ENCODE measurements around the gene TSPYL4. TPM values are rescaled to one million over a fixed set of nuclear protein-coding genes. Genes with fewer than 3 reads are reported as not detected.

Gene TSPYL4
- total and polyA plus RNA-seq, 2 of the 8 experiments (the other 6 are each of a cell fraction or from before 2014, with no cell fraction given) = 20.5 to 22.6 TPM

DNA sequence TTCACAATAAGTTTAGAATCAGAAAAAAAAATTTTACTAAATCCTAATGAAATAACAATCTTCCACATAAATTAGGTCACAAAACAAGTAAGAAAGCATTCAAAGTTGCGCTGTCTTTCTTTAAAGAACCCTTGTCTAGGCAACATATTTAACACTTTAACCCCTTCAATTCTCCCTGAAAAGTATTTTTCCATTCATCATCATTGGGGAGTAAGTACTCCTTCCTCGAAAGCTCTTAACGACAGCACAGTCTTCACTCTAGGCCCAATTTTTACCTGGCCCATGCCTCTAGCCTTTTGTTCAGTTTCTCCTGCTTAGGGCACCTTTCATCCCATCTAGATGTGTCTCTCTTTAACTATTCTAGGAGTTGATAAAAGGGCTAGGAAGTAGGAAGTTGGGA is 23.2 kb upstream of the TSPYL4 start:
- no peak overlapping the region for H3K56ac ChIP-seq (replicated peaks; ENCODE audit: insufficient read length, low read depth, low read length)
- no peak overlapping the region for H4K5ac ChIP-seq (ENCODE audit: insufficient read length, low read depth, low read length)
- WGBS, 2 experiments (ENCODE audit: extremely low coverage in 1 of 2, insufficient coverage in 1 of 2, insufficient read length in 1 of 2, insufficient replicate concordance in 2 of 2, low coverage in 1 of 2, low lambda C conversion rate in 2 of 2, missing lambda C conversion rate in 1 of 2) = 73% methylated on average over 3 of the region's 3 CpGs; no CpG with 5 or more reads in 1 of the 2 experiments
- H3K23me2 ChIP-seq (ENCODE audit: low read depth, low read length) = peaks cover 6% of the 10 kb centered on the region
- H3K79me1 ChIP-seq (ENCODE audit: low read depth, low read length) = peaks cover 6% of the 10 kb centered on the region
- no peak overlapping the region for H2BK12ac ChIP-seq (ENCODE audit: low read depth, low read length)
- H3K4me1 ChIP-seq (replicated peaks in 1 of 4; ENCODE audit: control insufficient read depth in 3 of 4, insufficient read depth in 4 of 4, low read length in 3 of 4) = peaks cover 3 to 12% (median 12%) of the 10 kb centered on the region in 4 experiments; a peak in 5 of 7 replicates
- H4K20me1 ChIP-seq (replicated peaks in 1 of 2; ENCODE audit: control insufficient read depth in 1 of 2, insufficient read depth in 2 of 2, low read length in 2 of 2) = peaks cover 10 to 16% of the 10 kb centered on the region in 2 experiments
- no peak overlapping the region for H2AFZ ChIP-seq (ENCODE audit: low read length)
- peak overlapping the region; percentile 62 to 98 for H3K4me2 ChIP-seq (ENCODE audit: insufficient read depth in 1 of 2, low read depth in 2 of 2, low read length in 2 of 2)
- no peak overlapping the region for H3K4ac ChIP-seq (replicated peaks; ENCODE audit: insufficient read length, low read depth, low read length)
- no peaks in the 10 kb centered on the region for H3K27me3 ChIP-seq (replicated peaks in 1 of 4; ENCODE audit: control insufficient read depth in 3 of 4, extremely low read depth in 1 of 4, insufficient read depth in 3 of 4, low read length in 3 of 4)
- no peak overlapping the region for H2BK5ac ChIP-seq (ENCODE audit: low read depth, low read length)
- H3K9ac ChIP-seq (replicated peaks in 1 of 4; ENCODE audit: extremely low read depth in 1 of 4, low read depth in 3 of 4, low read length in 3 of 4) = peak overlapping the region in 3 of 4 experiments; percentile 5 to 56 (median 8); a peak in 2 of 7 replicates
- no peak overlapping the region for H3K18ac ChIP-seq (ENCODE audit: extremely low read depth, low read length)
- DNase-seq (ENCODE audit: low read depth in 1 of 2, low spot score in 2 of 2) = no peak
- H3K14ac ChIP-seq (ENCODE audit: insufficient read length) = no peak overlapping the region
- ChIA-PET CTCF (ENCODE audit: partially characterized antibody) (interaction anchor here (1.2 to 5.3 kb wide), 4 partner anchors 9 to 284 kb away, joined by 3 to 32 read pairs (median 4); no protein-coding TSS in a partner anchor), POLR2A (ENCODE audit: partially characterized antibody) (interaction anchor here (0.7 to 4.5 kb wide), 4 partner anchors 23 to 103 kb away, joined by 3 to 26 read pairs (median 4); partner anchors contain the start of genes DSE and TSPYL4)
- H3K79me2 ChIP-seq (ENCODE audit: control insufficient read depth in 1 of 2, insufficient read depth in 2 of 2, low read length in 2 of 2) = peaks cover 10 to 47% of the 10 kb centered on the region in 2 experiments
- peaks cover 2 to 12% (median 4%) of the 10 kb centered on the region in 4 experiments; a peak in 3 of 8 replicates for H3K36me3 ChIP-seq (ENCODE audit: control insufficient read depth in 2 of 4, insufficient read depth in 4 of 4, low read length in 3 of 4)
- H4K8ac ChIP-seq (ENCODE audit: extremely low read depth, insufficient read depth, low read length) = no peak overlapping the region
- H2BK120ac ChIP-seq (replicated peaks; ENCODE audit: low read depth, low read length) = no peak overlapping the region
- H2BK20ac ChIP-seq (ENCODE audit: low read length) = no peak overlapping the region
- H3K4me3 ChIP-seq (ENCODE audit: extremely low read depth in 1 of 4, insufficient read depth in 2 of 4, low read depth in 3 of 4, low read length in 4 of 4) = peak overlapping the region in 3 of 4 experiments; percentile 3 to 90 (median 40); a peak in 5 of 8 replicates
- H2AK5ac ChIP-seq (ENCODE audit: low read depth, low read length) = no peak overlapping the region
- H4K91ac ChIP-seq (replicated peaks; ENCODE audit: insufficient read length, low read length) = no peak overlapping the region
- no peak overlapping the region for H2BK15ac ChIP-seq (ENCODE audit: low read length)
- no peaks in the 10 kb centered on the region for H3K9me3 ChIP-seq (ENCODE audit: insufficient read depth in 2 of 2, low read depth in 1 of 2, low read length in 1 of 2)
- no peak overlapping the region for H3K27ac ChIP-seq (ENCODE audit: low read depth, low read length)
- H3K23ac ChIP-seq (ENCODE audit: insufficient read length) = no peak overlapping the region
- FAIRE-seq = no peak
- TF ChIP-seq KDM4A (IDR thresholded peaks at IDR 0.05; ENCODE audit: low read depth, low read length, severe bottlenecking) = no peak
- TF ChIP-seq SIX5 (IDR thresholded peaks at IDR 0.05; ENCODE audit: low read depth, low read length) = no peak
- no peak for TF ChIP-seq EP300 (IDR thresholded peaks at IDR 0.05; ENCODE audit: borderline replicate concordance in 1 of 2, low read depth in 2 of 2, low read length in 2 of 2)
- TF ChIP-seq SP2 (IDR thresholded peaks at IDR 0.05; ENCODE audit: low read length) = no peak
- TF ChIP-seq CEBPB (IDR thresholded peaks at IDR 0.05; ENCODE audit: low read depth, low read length) = no peak
- TF ChIP-seq CBX8 (IDR thresholded peaks at IDR 0.05; ENCODE audit: borderline replicate concordance, low read depth, low read length) = no peak
- no peak for TF ChIP-seq ATF3 (IDR thresholded peaks at IDR 0.05; ENCODE audit: insufficient read depth, low read depth, low read length)
- no peak for TF ChIP-seq POLR2AphosphoS5 (IDR thresholded peaks at IDR 0.05; ENCODE audit: low read depth, low read length)
- TF ChIP-seq FOSL1 (IDR thresholded peaks at IDR 0.05; ENCODE audit: insufficient read depth, low read depth, low read length) = no peak
- TF ChIP-seq, protein P1, sequence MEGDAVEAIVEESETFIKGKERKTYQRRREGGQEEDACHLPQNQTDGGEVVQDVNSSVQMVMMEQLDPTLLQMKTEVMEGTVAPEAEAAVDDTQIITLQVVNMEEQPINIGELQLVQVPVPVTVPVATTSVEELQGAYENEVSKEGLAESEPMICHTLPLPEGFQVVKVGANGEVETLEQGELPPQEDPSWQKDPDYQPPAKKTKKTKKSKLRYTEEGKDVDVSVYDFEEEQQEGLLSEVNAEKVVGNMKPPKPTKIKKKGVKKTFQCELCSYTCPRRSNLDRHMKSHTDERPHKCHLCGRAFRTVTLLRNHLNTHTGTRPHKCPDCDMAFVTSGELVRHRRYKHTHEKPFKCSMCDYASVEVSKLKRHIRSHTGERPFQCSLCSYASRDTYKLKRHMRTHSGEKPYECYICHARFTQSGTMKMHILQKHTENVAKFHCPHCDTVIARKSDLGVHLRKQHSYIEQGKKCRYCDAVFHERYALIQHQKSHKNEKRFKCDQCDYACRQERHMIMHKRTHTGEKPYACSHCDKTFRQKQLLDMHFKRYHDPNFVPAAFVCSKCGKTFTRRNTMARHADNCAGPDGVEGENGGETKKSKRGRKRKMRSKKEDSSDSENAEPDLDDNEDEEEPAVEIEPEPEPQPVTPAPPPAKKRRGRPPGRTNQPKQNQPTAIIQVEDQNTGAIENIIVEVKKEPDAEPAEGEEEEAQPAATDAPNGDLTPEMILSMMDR (IDR thresholded peaks at IDR 0.05; ENCODE audit: control extremely low read depth in 1 of 3, insufficient read depth in 1 of 3, low read depth in 1 of 3, low read length in 3 of 3) = no peak
